OCI-LY7 (cell line): ENCODE data around the gene EYA2. TPM values are rescaled to one million over a fixed set of nuclear protein-coding genes. Genes with fewer than 3 reads are reported as not detected.

ENCODE experiments used
- BruUV-seq: library from RNA; stranded (reverse); fragments of 400-500 nt; replicated peaks from 2 replicates; lab custom pipeline; 2021; lab: Mats Ljungman, UMichigan
- CTCF ChIA-PET: fragments of 300-600 bp; sonication (Branson Sonifier 250); formaldehyde crosslinking; loops from one replicate; lab custom pipeline; 2022; ENCODE audit warnings: antibody characterized with exemption; ENCODE audit not compliant: unreplicated experiment; lab: Charles Lee
- POLR2A ChIA-PET: fragments of 300-600 bp; sonication (Branson Sonifier 250); formaldehyde crosslinking; loops from one replicate; lab custom pipeline; 2022; ENCODE audit warnings: antibody characterized with exemption; lab: Charles Lee
- DNase-seq: peaks from one replicate; pipeline ENCODE4 v3.0.0-alpha.2; 2015; ENCODE audit warnings: low spot score
- H2AFZ ChIP-seq: fragments of 200-600 bp; sonication (generic), shearing (Covaris generic); 2 replicates; pipeline ENCODE4 v1.6.1; 2014; ENCODE audit warnings: mild to moderate bottlenecking, antibody characterized with exemption, low read length, moderate library complexity
- H3K27ac ChIP-seq: fragments of 200-600 bp; sonication (generic); 2 replicates; pipeline ENCODE4 v1.5.1; 2014; ENCODE audit warnings: mixed run types, low read depth, mild to moderate bottlenecking, moderate library complexity, low read length, inconsistent platforms; ENCODE audit not compliant: poor library complexity, severe bottlenecking
- H3K36me3 ChIP-seq: fragments of 200-600 bp; sonication (generic); 2 replicates; pipeline ENCODE4 v1.6.1; 2014; ENCODE audit warnings: mild to moderate bottlenecking, antibody characterized with exemption, low read length, moderate library complexity, mixed read lengths; ENCODE audit not compliant: insufficient read depth
- H3K4me1 ChIP-seq: fragments of 200-600 bp; sonication (generic); 2 replicates; pipeline ENCODE4 v1.5.1; 2014; ENCODE audit warnings: mild to moderate bottlenecking, low read length; ENCODE audit not compliant: insufficient read depth, poor library complexity, severe bottlenecking
- H3K4me2 ChIP-seq: fragments of 200-600 bp; sonication (generic); 2 replicates; pipeline ENCODE4 v1.6.1; 2014; ENCODE audit warnings: mild to moderate bottlenecking, low read length
- H3K4me3 ChIP-seq: fragments of 200-600 bp; sonication (generic); 2 replicates; pipeline ENCODE4 v1.5.1; 2014; ENCODE audit warnings: mild to moderate bottlenecking, low read depth, low read length; ENCODE audit not compliant: poor library complexity, severe bottlenecking
- H3K79me2 ChIP-seq: fragments of 200-600 bp; sonication (generic); 2 replicates; pipeline ENCODE4 v1.6.1; 2016; ENCODE audit warnings: low read depth, mild to moderate bottlenecking, low read length, moderate library complexity, mixed read lengths; ENCODE audit not compliant: insufficient read depth
- H3K9me2 ChIP-seq: fragments of 200-600 bp; sonication (generic); 2 replicates; pipeline ENCODE4 v1.6.1; 2016; ENCODE audit warnings: mild to moderate bottlenecking, low read length, mixed read lengths; ENCODE audit not compliant: insufficient read depth
- H3K9me3 ChIP-seq: fragments of 200-600 bp; sonication (generic); 2 replicates; pipeline ENCODE4 v1.6.1; 2014; ENCODE audit warnings: mild to moderate bottlenecking, mixed run types, low read length, mixed read lengths
- H4K20me1 ChIP-seq: fragments of 200-600 bp; sonication (generic); 2 replicates; pipeline ENCODE4 v1.6.1; 2014; ENCODE audit warnings: mild to moderate bottlenecking, antibody characterized with exemption, low read length, moderate library complexity, mixed read lengths; ENCODE audit not compliant: insufficient read depth
- EZH2phosphoT487 ChIP-seq: fragments of 200-600 bp; sonication (generic); IDR thresholded peaks from 2 replicates; pipeline ENCODE4 v1.6.1; 2018; ENCODE audit warnings: low read depth, borderline replicate concordance, mild to moderate bottlenecking, mixed run types, antibody characterized with exemption, low read length, moderate library complexity, mixed read lengths
- intact Hi-C: fragments of 100-400 bp; cut with micrococcal nuclease; formaldehyde crosslinking; loops from one replicate; pipeline ENCODE4 v1.10.0; 2022; ENCODE audit not compliant: unreplicated experiment
- total RNA-seq, 2 experiments: library from RNA; depleted of rRNA in 1 of 2; stranded (reverse); fragments of >200 nt in 1 of 2; shearing (Covaris generic) in 1 of 2; gene quantifications; 2 replicates each; pipeline ENCODE4 v1.2.3, GENCODE V29; 2014 to 2022
- TF ChIP-seq, protein P1 (sequence below): fragments of 200-600 bp; sonication (generic); conservative IDR thresholded peaks from 2 replicates; pipeline ENCODE4 v1.5.1; 2014; ENCODE audit warnings: mild to moderate bottlenecking, antibody characterized with exemption, low read length, moderate library complexity, mixed read lengths

The EYA2 gene
- total RNA-seq, 2 experiments from 2014 or later = not detected

DNA sequence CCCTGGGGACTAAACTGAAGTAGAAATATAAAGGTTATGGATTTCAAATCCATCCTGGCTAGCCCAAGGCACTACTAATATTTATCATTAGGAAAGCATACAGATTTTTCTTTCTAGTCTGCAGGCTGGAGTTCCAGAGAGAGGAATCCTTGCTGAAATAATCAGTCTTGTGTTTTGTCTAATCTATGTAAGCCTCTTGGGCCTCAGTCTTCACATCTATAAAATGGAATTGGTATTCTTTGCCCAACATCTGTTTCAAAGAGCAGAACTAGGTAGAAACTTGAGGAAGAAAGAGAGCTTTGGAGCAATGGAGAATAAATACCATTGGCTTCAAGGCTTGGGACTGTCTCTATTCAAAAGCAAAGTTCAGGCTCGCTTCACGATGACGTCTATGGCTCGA, 249.8 kb downstream of the EYA2 start:
- no peaks in the 10 kb centered on the region for H3K79me2 ChIP-seq
- no peak overlapping the region for H3K27ac ChIP-seq
- DNase-seq = no peak
- no peak overlapping the region for H3K4me3 ChIP-seq
- H3K36me3 ChIP-seq = no peaks in the 10 kb centered on the region
- no peaks in the 10 kb centered on the region for H4K20me1 ChIP-seq
- H3K9me3 ChIP-seq = 0 out of 2 replicates have a peak, but pooled peaks cover 4% of the 10 kb centered on the region
- no TSS peak for BruUV-seq
- H3K4me2 ChIP-seq = no peak overlapping the region
- intact Hi-C loops = no loop called here
- TF ChIP-seq, protein P1, sequence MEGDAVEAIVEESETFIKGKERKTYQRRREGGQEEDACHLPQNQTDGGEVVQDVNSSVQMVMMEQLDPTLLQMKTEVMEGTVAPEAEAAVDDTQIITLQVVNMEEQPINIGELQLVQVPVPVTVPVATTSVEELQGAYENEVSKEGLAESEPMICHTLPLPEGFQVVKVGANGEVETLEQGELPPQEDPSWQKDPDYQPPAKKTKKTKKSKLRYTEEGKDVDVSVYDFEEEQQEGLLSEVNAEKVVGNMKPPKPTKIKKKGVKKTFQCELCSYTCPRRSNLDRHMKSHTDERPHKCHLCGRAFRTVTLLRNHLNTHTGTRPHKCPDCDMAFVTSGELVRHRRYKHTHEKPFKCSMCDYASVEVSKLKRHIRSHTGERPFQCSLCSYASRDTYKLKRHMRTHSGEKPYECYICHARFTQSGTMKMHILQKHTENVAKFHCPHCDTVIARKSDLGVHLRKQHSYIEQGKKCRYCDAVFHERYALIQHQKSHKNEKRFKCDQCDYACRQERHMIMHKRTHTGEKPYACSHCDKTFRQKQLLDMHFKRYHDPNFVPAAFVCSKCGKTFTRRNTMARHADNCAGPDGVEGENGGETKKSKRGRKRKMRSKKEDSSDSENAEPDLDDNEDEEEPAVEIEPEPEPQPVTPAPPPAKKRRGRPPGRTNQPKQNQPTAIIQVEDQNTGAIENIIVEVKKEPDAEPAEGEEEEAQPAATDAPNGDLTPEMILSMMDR = no peak
- TF ChIP-seq EZH2phosphoT487 = no peak
- POLR2A ChIA-PET = no interaction called here
- no peaks in the 10 kb centered on the region for H3K9me2 ChIP-seq
- CTCF ChIA-PET = no interaction called here
- no peak overlapping the region for H2AFZ ChIP-seq
- no peaks in the 10 kb centered on the region for H3K4me1 ChIP-seq

- no peaks in the 10 kb centered on the region for H4K20me1 ChIP-seq
- H3K36me3 ChIP-seq = no peaks in the 10 kb centered on the region
- H3K79me2 ChIP-seq = no peaks in the 10 kb centered on the region
- no TSS peak for BruUV-seq
- H3K4me2 ChIP-seq = no peak overlapping the region
- H3K9me2 ChIP-seq = no peaks in the 10 kb centered on the region
- H3K9me3 ChIP-seq = no peaks in the 10 kb centered on the region
- H2AFZ ChIP-seq = no peak overlapping the region
- TF ChIP-seq EZH2phosphoT487 = no peak
- TF ChIP-seq, protein P1 = no peak
- DNase-seq = no peak
- ChIA-PET CTCF (interaction anchor here (0.5 kb wide), 1 partner anchor 1413 kb away, joined by 4 read pairs; no protein-coding TSS in a partner anchor), POLR2A (no interaction called here)
- no peaks in the 10 kb centered on the region for H3K4me1 ChIP-seq
- intact Hi-C loops = no loop called here
- no peak overlapping the region for H3K27ac ChIP-seq
- no peak overlapping the region for H3K4me3 ChIP-seq
Observed at GRCh38 chr20:47146686-47147085, 252.0 kb downstream of the EYA2 start.

- Histone ChIP-seq H3K4me3 (no peak overlapping the region), H3K4me1 (no peaks in the 10 kb centered on the region), H3K36me3 (no peaks in the 10 kb centered on the region), H3K9me2 (no peaks in the 10 kb centered on the region), H3K79me2 (no peaks in the 10 kb centered on the region), H3K4me2 (no peak overlapping the region), H3K27ac (no peak overlapping the region), H4K20me1 (no peaks in the 10 kb centered on the region), H3K9me3 (no peaks in the 10 kb centered on the region), H2AFZ (no peak overlapping the region)
- no TSS peak for BruUV-seq
- ChIA-PET CTCF (no interaction called here), POLR2A (interaction anchor here (0.7 kb wide), 1 partner anchor 13 kb away, joined by 3 read pairs; no protein-coding TSS in a partner anchor)
- intact Hi-C loops = no loop called here
- DNase-seq = no peak
- no peak for TF ChIP-seq EZH2phosphoT487
- TF ChIP-seq, protein P1 = no peak
Observed at GRCh38 chr20:47148059-47148458, 253.4 kb downstream of the EYA2 start.
